Measurements from ENCODE around the gene MYH14.
"Not testable (repeated sequence)": the region's sequence is repeated elsewhere in the genome, so short reads cannot be mapped to it uniquely, and the experiment has no call there.

The MYH14 gene

GRCh38 chr19:50327013-50327412 is 123.6 kb downstream of the MYH14 start:
- no peak for DNase-seq
- intact Hi-C loops (cut with DNase I) = loop anchor here (5.0 kb wide), 2 partner anchors 75 to 125 kb away; partner anchors contain the start of gene MYH14

GRCh38 chr19:50327461-50328223 is 124.2 kb downstream of the MYH14 start:
- intact Hi-C loops (cut with DNase I) = loop anchor here (5.0 kb wide), 2 partner anchors 75 to 125 kb away; partner anchors contain the start of gene MYH14
- DNase-seq = peak in 1 of 10 donors; percentile 66

- intact Hi-C loops (cut with DNase I) = loop anchor here (5.0 kb wide), 2 partner anchors 76 to 126 kb away; partner anchors contain the start of gene MYH14
- DNase-seq = peak in 2 of 10 donors; percentile 42 to 93
Measured at GRCh38 chr19:50328224-50328872, 124.9 kb downstream of the MYH14 start.

- intact Hi-C loops (cut with DNase I) = loop anchor here (5.0 kb wide), 2 partner anchors 77 to 127 kb away; partner anchors contain the start of gene MYH14
- DNase-seq = no peak
Measured at GRCh38 chr19:50328873-50329145, 125.4 kb downstream of the MYH14 start.

- DNase-seq = peak; percentile 99 to 100 (median 100)
Measured at GRCh38 chr19:50329146-50329925, 125.9 kb downstream of the MYH14 start, which contains the start of gene KCNC3. KCNC3 (minus strand) TSS chr19:50329377; CDS start chr19:50329082, 295 bp downstream.

GRCh38 chr19:50329926-50330294 is 126.5 kb downstream of the MYH14 start:
- intact Hi-C loops (cut with DNase I) = loop anchor here (5.0 kb wide), 3 partner anchors 78 to 403 kb away; partner anchors contain the start of genes ATF5, MYH14 and NUP62
- peak in 1 of 10 donors; percentile 84 for DNase-seq

More at GRCh38 chr19:50329146-50329925, 125.9 kb downstream of the MYH14 start, which contains the start of gene KCNC3:
- intact Hi-C loops (cut with DNase I) = loop anchor here (5.0 kb wide), 2 partner anchors 77 to 127 kb away; partner anchors contain the start of gene MYH14

- intact Hi-C loops (cut with DNase I) = loop anchor here (5.0 kb wide), 1 partner anchor 403 kb away; the partner anchor contains the start of genes ATF5 and NUP62
- peak; percentile 80 to 98 (median 90) for DNase-seq
Measured at GRCh38 chr19:50330365-50331078, 127.1 kb downstream of the MYH14 start.

GRCh38 chr19:50331221-50331993 is 128.0 kb downstream of the MYH14 start:
- intact Hi-C loops (cut with DNase I) = loop anchor here (5.0 kb wide), 1 partner anchor 404 kb away; the partner anchor contains the start of genes ATF5 and NUP62
- DNase-seq = peak in 2 of 10 donors; percentile 42 to 66

GRCh38 chr19:50331994-50332243 is 128.5 kb downstream of the MYH14 start:
- intact Hi-C loops (cut with DNase I) = loop anchor here (5.0 kb wide), 1 partner anchor 405 kb away; the partner anchor contains the start of genes ATF5 and NUP62
- peak in 2 of 10 donors; percentile 32 to 52 for DNase-seq

- DNase-seq = peak in 2 of 10 donors; percentile 40 to 77
- intact Hi-C loops (cut with DNase I) = loop anchor here (5.0 kb wide), 1 partner anchor 405 kb away; the partner anchor contains the start of genes ATF5 and NUP62
Measured at GRCh38 chr19:50332244-50333038, 129.0 kb downstream of the MYH14 start.

GRCh38 chr19:50333235-50333736 is 129.9 kb downstream of the MYH14 start:
- intact Hi-C loops (cut with DNase I) = loop anchor here (5.0 kb wide), 1 partner anchor 406 kb away; the partner anchor contains the start of genes ATF5 and NUP62
- DNase-seq = peak; percentile 89 to 99 (median 94)

- DNase-seq = peak; percentile 70 to 97 (median 80)
- intact Hi-C loops (cut with DNase I) = loop anchor here (5.0 kb wide), 1 partner anchor 407 kb away; the partner anchor contains the start of genes ATF5 and NUP62
Measured at GRCh38 chr19:50333737-50334617, 130.6 kb downstream of the MYH14 start.

- peak in 2 of 10 donors; percentile 52 to 55 for DNase-seq
- intact Hi-C loops (cut with DNase I) = loop anchor here (5.0 kb wide), 1 partner anchor 408 kb away; the partner anchor contains the start of genes ATF5 and NUP62
Measured at GRCh38 chr19:50334741-50335421, 131.5 kb downstream of the MYH14 start.

GRCh38 chr19:50337031-50337430 is 133.6 kb downstream of the MYH14 start:
- peak in 1 of 10 donors; percentile 27 for DNase-seq
- intact Hi-C loops (cut with DNase I) = not testable (repeated sequence)

GRCh38 chr19:50340331-50340730 is 136.9 kb downstream of the MYH14 start:
- intact Hi-C loops (cut with DNase I) = no loop called here
- DNase-seq = peak in 1 of 10 donors; percentile 3

- intact Hi-C loops (cut with DNase I) = no loop called here
- DNase-seq = peak in 1 of 10 donors; percentile 0
Measured at GRCh38 chr19:50341091-50341564, 137.7 kb downstream of the MYH14 start.
